Tongue (tissue), 2 donors: ENCODE data around the gene KDR. TPM values are rescaled to one million over a fixed set of nuclear protein-coding genes. Genes with fewer than 3 reads are reported as not detected.

Experiments
- small RNA-seq: library from RNA; depleted of rRNA; stranded (forward); fragments of <200 nt; gene quantifications from one replicate; pipeline ENCODE3, GENCODE V24; 2014; ENCODE audit warnings: low replicate concordance
- total RNA-seq: library from RNA; depleted of rRNA; stranded (reverse); fragments of >200 nt; gene quantifications from one replicate; pipeline ENCODE4 v1.2.3, GENCODE V29; 2014

Gene KDR
- total RNA-seq, 1 donor from 2014 or later = 56.2 TPM

Small RNA genes lying within 50 kb of the gene (small RNA-seq; reads per million reads assigned to genes)
- gene RN7SL424P = not detected
- not detected for gene RNU6-410P

Other genes with a start within 250 kb of the KDR start
- gene SRD5A3, start 220.6 kb upstream of the KDR start, total RNA-seq = 5.0 TPM